ENCODE results near the gene SND1. TPM values are rescaled to one million over a fixed set of nuclear protein-coding genes. Genes with fewer than 3 reads are reported as not detected.
A peak's percentile ranks its signal among the peaks of the same experiment; 100 is the strongest.

SND1 gene
- total RNA-seq, 1 donor from 2014 or later: 165 TPM

DNA sequence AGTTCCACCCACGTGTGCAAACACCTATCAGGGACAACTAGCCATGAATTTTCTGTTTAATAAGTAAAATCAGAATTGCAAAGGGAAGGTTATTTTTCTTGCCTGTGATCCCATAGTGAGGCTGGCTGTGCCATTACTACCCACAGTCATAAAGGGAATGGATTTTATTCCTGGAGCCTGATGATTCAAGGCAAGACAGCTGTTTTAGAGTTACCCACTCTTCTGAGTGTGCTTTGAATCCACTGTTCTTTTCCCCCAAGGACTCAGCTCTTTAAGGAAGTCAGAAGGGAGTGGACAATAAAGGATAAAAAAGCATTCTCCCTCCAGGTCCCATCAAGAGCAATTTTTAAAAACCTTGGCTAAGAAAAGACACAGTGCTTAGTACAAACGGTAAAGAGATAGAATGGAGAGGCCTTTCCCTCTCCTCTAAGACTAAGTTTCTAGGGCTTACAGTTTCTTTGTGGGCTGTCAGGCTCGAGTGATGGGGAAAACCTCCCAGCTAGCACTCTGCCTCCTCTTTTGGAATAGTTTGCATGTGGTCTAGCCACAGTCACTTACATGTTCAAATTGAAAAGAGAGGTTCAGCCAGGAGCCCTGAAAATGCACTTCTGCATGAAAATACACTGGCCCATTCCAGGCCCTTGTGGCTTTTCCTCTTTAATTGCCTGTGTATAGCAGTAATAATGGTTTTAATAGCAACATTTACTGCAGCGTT is 384.4 kb downstream of the SND1 start:
- H3K36me3 Mint-ChIP-seq (ENCODE audit: unreplicated experiment): no peaks in the 10 kb centered on the region
- TF ChIP-seq, protein P1, sequence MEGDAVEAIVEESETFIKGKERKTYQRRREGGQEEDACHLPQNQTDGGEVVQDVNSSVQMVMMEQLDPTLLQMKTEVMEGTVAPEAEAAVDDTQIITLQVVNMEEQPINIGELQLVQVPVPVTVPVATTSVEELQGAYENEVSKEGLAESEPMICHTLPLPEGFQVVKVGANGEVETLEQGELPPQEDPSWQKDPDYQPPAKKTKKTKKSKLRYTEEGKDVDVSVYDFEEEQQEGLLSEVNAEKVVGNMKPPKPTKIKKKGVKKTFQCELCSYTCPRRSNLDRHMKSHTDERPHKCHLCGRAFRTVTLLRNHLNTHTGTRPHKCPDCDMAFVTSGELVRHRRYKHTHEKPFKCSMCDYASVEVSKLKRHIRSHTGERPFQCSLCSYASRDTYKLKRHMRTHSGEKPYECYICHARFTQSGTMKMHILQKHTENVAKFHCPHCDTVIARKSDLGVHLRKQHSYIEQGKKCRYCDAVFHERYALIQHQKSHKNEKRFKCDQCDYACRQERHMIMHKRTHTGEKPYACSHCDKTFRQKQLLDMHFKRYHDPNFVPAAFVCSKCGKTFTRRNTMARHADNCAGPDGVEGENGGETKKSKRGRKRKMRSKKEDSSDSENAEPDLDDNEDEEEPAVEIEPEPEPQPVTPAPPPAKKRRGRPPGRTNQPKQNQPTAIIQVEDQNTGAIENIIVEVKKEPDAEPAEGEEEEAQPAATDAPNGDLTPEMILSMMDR (IDR thresholded peaks at IDR 0.05; ENCODE audit: partially characterized antibody, unreplicated experiment): no peak
- H3K27me3 Mint-ChIP-seq (ENCODE audit: unreplicated experiment): peaks cover 4% of the 10 kb centered on the region
- peaks cover 20% of the 10 kb centered on the region for H3K4me1 Mint-ChIP-seq (ENCODE audit: low read depth, unreplicated experiment)
- no peak for DNase-seq
- peaks cover 11% of the 10 kb centered on the region for H3K9me3 Mint-ChIP-seq (ENCODE audit: unreplicated experiment)
- H3K27ac Mint-ChIP-seq (ENCODE audit: unreplicated experiment): no peak overlapping the region
- H3K4me3 Mint-ChIP-seq (ENCODE audit: unreplicated experiment): no peak overlapping the region

DNA sequence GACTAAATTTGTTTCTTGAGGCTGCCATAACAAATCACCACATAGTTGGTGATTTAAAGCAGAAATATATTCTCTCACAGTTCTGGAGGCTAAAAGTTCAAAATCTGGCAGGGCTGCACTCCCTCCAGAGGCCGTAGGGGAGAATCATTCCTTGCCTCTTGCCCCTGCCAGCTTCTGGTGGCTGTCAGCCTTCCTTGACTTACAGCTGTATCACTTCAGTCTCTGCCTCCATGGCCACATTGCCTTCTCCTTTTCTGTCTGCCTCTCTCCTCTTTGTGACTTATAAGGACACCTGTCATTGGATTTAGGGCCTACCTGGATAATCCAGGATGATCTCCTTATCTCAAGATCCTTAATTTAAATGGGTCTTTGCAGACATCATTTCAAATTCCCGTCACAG is 385.1 kb downstream of the SND1 start:
- H3K4me3 Mint-ChIP-seq (ENCODE audit: unreplicated experiment): no peak overlapping the region
- peaks cover 6% of the 10 kb centered on the region for H3K27me3 Mint-ChIP-seq (ENCODE audit: unreplicated experiment)
- no peak for DNase-seq
- H3K9me3 Mint-ChIP-seq (ENCODE audit: unreplicated experiment): peaks cover 9% of the 10 kb centered on the region
- no peaks in the 10 kb centered on the region for H3K36me3 Mint-ChIP-seq (ENCODE audit: unreplicated experiment)
- peaks cover 23% of the 10 kb centered on the region for H3K4me1 Mint-ChIP-seq (ENCODE audit: low read depth, unreplicated experiment)
- TF ChIP-seq, protein P1 (IDR thresholded peaks at IDR 0.05; ENCODE audit: partially characterized antibody, unreplicated experiment): peak; percentile 21
- no peak overlapping the region for H3K27ac Mint-ChIP-seq (ENCODE audit: unreplicated experiment)

- no peak for DNase-seq
- Mint-ChIP-seq H3K9me3 (ENCODE audit: unreplicated experiment) (peaks cover 8% of the 10 kb centered on the region), H3K27me3 (ENCODE audit: unreplicated experiment) (peaks cover 4% of the 10 kb centered on the region), H3K4me1 (ENCODE audit: low read depth, unreplicated experiment) (peaks cover 23% of the 10 kb centered on the region), H3K36me3 (ENCODE audit: unreplicated experiment) (no peaks in the 10 kb centered on the region), H3K4me3 (ENCODE audit: unreplicated experiment) (no peak overlapping the region), H3K27ac (ENCODE audit: unreplicated experiment) (no peak overlapping the region)
- TF ChIP-seq, protein P1 (IDR thresholded peaks at IDR 0.05; ENCODE audit: partially characterized antibody, unreplicated experiment): no peak
These were observed 386.1 kb downstream of the SND1 start for GRCh38 chr7:128037880-128038619.

GRCh38 chr7:128039544-128039953 is 387.6 kb downstream of the SND1 start:
- no peak overlapping the region for H3K4me3 Mint-ChIP-seq (ENCODE audit: unreplicated experiment)
- peaks cover 22% of the 10 kb centered on the region for H3K4me1 Mint-ChIP-seq (ENCODE audit: low read depth, unreplicated experiment)
- peaks cover 2% of the 10 kb centered on the region for H3K27me3 Mint-ChIP-seq (ENCODE audit: unreplicated experiment)
- no peak for DNase-seq
- TF ChIP-seq, protein P1 (IDR thresholded peaks at IDR 0.05; ENCODE audit: partially characterized antibody, unreplicated experiment): no peak
- no peaks in the 10 kb centered on the region for H3K36me3 Mint-ChIP-seq (ENCODE audit: unreplicated experiment)
- no peaks in the 10 kb centered on the region for H3K9me3 Mint-ChIP-seq (ENCODE audit: unreplicated experiment)
- no peak overlapping the region for H3K27ac Mint-ChIP-seq (ENCODE audit: unreplicated experiment)

DNA sequence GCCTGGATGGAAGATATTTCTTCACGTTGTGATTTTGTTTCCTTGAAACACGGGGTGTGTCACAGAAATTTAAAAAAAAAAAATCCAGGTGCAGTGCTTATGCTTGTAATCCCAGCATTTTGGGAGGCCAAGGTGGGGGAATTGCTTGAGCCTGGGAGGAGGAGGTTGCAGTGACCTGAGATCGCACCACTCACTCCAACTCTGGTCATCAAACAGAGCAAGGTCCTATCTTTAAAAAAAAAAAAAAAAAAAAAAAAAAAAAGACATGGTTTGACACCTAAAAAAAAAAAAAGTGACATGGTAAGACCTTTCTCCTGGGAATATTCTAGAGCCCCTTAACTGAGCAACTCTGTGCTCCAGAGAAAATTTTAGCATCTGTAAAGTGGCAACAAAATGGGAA is 388.2 kb downstream of the SND1 start:
- DNase-seq: no peak
- Mint-ChIP-seq H3K4me3 (ENCODE audit: unreplicated experiment) (no peak overlapping the region), H3K27me3 (ENCODE audit: unreplicated experiment) (peaks cover 2% of the 10 kb centered on the region), H3K36me3 (ENCODE audit: unreplicated experiment) (no peaks in the 10 kb centered on the region), H3K9me3 (ENCODE audit: unreplicated experiment) (no peaks in the 10 kb centered on the region), H3K4me1 (ENCODE audit: low read depth, unreplicated experiment) (peaks cover 24% of the 10 kb centered on the region), H3K27ac (ENCODE audit: unreplicated experiment) (no peak overlapping the region)
- TF ChIP-seq, protein P1 (IDR thresholded peaks at IDR 0.05; ENCODE audit: partially characterized antibody, unreplicated experiment): no peak
